ENCODE results near the gene DCLK1.

DNA sequence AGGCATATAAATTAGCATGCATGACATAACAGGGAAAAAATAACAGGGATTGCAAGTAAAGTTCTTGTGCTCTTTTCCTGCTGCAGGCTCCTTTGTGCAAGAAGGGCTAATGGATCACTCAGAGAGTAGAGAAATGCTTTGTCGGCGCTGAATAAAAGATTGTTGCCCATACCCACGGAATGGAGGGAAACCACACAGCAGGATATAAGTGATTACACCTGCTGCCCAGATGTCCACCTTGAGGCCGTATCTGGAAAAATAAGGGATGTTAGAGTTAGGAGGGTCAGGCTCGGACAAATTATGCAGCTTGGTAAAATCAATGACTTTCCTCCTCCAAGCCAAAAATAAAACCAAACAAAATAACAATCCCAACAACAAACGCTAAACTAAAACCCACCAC is 322.3 kb downstream of the DCLK1 start:
- TF ChIP-seq, protein P1, sequence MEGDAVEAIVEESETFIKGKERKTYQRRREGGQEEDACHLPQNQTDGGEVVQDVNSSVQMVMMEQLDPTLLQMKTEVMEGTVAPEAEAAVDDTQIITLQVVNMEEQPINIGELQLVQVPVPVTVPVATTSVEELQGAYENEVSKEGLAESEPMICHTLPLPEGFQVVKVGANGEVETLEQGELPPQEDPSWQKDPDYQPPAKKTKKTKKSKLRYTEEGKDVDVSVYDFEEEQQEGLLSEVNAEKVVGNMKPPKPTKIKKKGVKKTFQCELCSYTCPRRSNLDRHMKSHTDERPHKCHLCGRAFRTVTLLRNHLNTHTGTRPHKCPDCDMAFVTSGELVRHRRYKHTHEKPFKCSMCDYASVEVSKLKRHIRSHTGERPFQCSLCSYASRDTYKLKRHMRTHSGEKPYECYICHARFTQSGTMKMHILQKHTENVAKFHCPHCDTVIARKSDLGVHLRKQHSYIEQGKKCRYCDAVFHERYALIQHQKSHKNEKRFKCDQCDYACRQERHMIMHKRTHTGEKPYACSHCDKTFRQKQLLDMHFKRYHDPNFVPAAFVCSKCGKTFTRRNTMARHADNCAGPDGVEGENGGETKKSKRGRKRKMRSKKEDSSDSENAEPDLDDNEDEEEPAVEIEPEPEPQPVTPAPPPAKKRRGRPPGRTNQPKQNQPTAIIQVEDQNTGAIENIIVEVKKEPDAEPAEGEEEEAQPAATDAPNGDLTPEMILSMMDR (IDR thresholded peaks at IDR 0.05), result no peak
- TF ChIP-seq POLR2A (IDR thresholded peaks at IDR 0.05), result no peak
